Ramos (cell line): ENCODE data around the gene AHRR.
"Not testable (repeated sequence)": the region's sequence is repeated elsewhere in the genome, so short reads cannot be mapped to it uniquely, and the experiment has no call there.

Experiments
- in situ Hi-C: fragments of 300-500 bp; cut with MboI; formaldehyde crosslinking; loops from one replicate; pipeline ENCODE4 v1.14.3; 2022; ENCODE audit warnings: low sequenced_read_pairs; ENCODE audit not compliant: unreplicated experiment

AHRR gene

GRCh38 chr5:477871-478270 is 156.4 kb downstream of the AHRR start:
- in situ Hi-C loops: no loop called here

- in situ Hi-C loops: no loop called here
These were observed 157.0 kb downstream of the AHRR start for GRCh38 chr5:478369-478981.

DNA sequence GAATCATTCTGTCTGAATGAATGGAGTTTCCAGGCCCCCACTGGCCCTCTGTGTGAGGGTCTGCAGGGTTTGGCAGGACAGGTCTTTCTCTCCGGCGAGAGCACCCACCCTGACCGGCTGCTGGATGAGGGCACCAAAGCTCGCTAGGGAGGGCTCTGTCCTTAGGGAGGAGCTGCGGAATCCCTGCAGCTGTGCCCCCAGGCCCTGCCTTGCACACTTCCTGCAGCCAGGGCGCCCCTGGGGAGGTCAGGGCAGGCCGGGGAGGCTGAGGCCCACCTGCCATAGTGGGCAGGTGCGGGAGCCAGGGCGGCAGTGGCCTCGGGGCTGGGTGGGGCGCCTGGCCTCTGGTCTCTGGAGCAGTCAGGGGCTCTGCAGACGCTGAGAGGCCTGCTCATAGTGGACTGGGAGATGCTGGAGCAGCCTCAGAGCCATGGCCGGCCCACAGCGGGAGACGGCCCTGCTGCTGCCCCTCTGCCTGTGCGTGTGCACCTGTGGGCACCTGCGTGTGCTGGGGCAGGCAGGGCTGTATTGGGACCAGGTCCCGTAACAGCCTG is 157.5 kb downstream of the AHRR start:
- in situ Hi-C loops: no loop called here

- in situ Hi-C loops: no loop called here
These were observed 158.2 kb downstream of the AHRR start for GRCh38 chr5:479566-480319.

DNA sequence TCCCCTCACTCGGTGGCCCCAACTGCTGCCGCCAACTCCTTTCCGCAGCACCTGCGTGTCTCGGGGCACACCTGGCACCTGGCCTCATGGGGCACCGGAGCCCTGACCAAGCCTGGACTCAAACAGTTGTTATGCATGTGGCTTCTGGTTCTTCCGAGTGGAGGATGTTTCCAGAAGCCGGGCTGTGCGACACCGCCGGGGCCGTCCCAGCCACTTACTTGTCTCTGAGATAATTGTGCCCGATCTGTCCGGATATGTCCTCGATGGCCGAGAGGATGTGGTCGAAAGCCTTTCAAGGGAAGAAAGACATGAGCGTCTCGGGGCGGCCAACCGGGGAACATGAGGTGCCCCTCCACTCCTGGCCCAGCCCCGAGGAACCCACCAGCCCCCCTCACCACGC is 159.8 kb downstream of the AHRR start:
- in situ Hi-C loops: no loop called here

GRCh38 chr5:482021-482420 is 160.5 kb downstream of the AHRR start:
- in situ Hi-C loops: no loop called here

DNA sequence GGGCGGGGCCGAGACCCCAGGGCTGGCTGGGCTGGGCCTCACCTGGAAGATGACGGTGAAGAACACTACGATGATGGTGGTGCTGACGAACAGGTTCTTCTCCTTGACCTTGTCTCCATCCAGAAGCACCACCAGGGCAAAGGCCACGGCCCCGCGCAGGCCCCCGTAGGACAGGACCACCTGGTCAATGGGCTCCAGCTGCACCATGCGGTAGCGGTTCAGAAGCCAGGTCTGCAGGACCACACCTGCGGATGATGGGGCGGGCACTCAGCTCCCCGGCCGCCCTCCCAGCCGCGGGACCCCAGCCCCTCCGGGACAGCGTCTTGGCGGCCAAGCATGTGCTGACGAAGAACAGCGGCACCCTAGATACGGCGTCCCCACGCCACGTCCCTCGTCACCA is 161.0 kb downstream of the AHRR start:
- in situ Hi-C loops: no loop called here

DNA sequence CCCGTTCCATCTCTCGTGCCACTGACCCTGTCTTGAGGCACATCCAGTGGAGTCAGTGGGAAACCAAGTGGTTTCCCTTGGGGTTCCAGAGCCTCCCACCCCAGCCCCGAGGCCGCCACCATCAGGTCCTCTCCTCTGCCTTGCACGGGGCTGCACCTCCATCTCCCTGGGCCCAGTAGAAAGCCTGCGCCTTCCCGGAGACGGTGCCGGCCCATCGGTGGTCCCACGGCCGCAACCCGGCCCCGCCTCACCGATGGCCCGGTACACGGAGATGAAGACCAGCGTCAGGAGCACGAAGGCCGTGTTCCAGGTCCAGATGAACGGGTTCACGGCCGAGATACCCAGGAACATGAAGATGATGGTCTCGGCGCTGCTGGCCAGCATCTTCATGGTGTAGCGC is 161.5 kb downstream of the AHRR start:
- in situ Hi-C loops: no loop called here

GRCh38 chr5:483434-484140 is 162.1 kb downstream of the AHRR start:
- in situ Hi-C loops: no loop called here

- in situ Hi-C loops: no loop called here
These were observed 163.0 kb downstream of the AHRR start for GRCh38 chr5:484556-484955.

GRCh38 chr5:485113-485945 is 163.8 kb downstream of the AHRR start:
- in situ Hi-C loops: no loop called here

GRCh38 chr5:485946-486491 is 164.5 kb downstream of the AHRR start:
- in situ Hi-C loops: no loop called here

DNA sequence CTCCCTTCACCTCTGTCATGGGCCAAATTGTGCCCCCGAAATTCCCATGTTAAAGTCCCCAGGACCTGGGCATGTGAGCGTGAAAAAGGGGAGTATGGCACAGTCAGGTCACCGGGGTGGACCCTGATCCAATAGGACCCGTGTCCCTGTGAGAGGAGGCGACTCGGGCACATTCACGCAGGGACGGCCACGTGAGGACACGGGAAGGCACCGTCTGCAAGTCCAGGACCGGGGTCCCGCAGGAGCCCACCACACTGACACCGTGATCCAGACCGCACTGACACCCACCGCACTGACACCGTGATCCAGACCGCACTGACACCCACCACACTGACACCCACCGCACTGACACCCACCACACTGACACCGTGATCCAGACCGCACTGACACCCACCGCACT is 165.1 kb downstream of the AHRR start:
- in situ Hi-C loops: not testable (repeated sequence)
